HG02840 (cell line): ENCODE data around the gene CEP55.

Source experiments
- ATAC-seq: cut with Tn5 transposase; IDR thresholded peaks from one replicate; pipeline ENCODE4 v1.9.1; 2021; ENCODE audit warnings: mild to moderate bottlenecking, moderate library complexity, moderate number of reproducible peaks; ENCODE audit not compliant: unreplicated experiment, low FRiP score

Gene CEP55

GRCh38 chr10:93554760-93555432 lies 58.5 kb downstream of the CEP55 start:
- ATAC-seq, result no peak

GRCh38 chr10:93559490-93559889 lies 63.1 kb downstream of the CEP55 start:
- no peak for ATAC-seq

- ATAC-seq, result no peak
Measured at GRCh38 chr10:93560541-93560940, 64.1 kb downstream of the CEP55 start.

- ATAC-seq, result no peak
Measured at GRCh38 chr10:93565446-93565845, 69.0 kb downstream of the CEP55 start.

GRCh38 chr10:93566435-93567276 lies 70.2 kb downstream of the CEP55 start, which contains the start of gene FFAR4:
TSS of gene FFAR4 (plus strand) at chr10:93566665. CDS start at chr10:93566721, 56 bp downstream.
- ATAC-seq, result no peak

GRCh38 chr10:93567277-93568104 lies 71.1 kb downstream of the CEP55 start:
- ATAC-seq, result no peak

- ATAC-seq, result no peak
Measured at GRCh38 chr10:93568105-93568390, 71.6 kb downstream of the CEP55 start.

GRCh38 chr10:93570383-93570782 lies 74.0 kb downstream of the CEP55 start:
- ATAC-seq, result no peak

- ATAC-seq, result no peak
Measured at GRCh38 chr10:93572606-93573005, 76.2 kb downstream of the CEP55 start.

GRCh38 chr10:93573051-93573909 lies 76.9 kb downstream of the CEP55 start:
- no peak for ATAC-seq

GRCh38 chr10:93573924-93574323 lies 77.5 kb downstream of the CEP55 start:
- ATAC-seq, result no peak

GRCh38 chr10:93576888-93577287 lies 80.5 kb downstream of the CEP55 start:
- no peak for ATAC-seq

GRCh38 chr10:93577565-93577964 lies 81.2 kb downstream of the CEP55 start:
- no peak for ATAC-seq
